ENCODE results near the gene FAM234A.

The FAM234A gene

DNA sequence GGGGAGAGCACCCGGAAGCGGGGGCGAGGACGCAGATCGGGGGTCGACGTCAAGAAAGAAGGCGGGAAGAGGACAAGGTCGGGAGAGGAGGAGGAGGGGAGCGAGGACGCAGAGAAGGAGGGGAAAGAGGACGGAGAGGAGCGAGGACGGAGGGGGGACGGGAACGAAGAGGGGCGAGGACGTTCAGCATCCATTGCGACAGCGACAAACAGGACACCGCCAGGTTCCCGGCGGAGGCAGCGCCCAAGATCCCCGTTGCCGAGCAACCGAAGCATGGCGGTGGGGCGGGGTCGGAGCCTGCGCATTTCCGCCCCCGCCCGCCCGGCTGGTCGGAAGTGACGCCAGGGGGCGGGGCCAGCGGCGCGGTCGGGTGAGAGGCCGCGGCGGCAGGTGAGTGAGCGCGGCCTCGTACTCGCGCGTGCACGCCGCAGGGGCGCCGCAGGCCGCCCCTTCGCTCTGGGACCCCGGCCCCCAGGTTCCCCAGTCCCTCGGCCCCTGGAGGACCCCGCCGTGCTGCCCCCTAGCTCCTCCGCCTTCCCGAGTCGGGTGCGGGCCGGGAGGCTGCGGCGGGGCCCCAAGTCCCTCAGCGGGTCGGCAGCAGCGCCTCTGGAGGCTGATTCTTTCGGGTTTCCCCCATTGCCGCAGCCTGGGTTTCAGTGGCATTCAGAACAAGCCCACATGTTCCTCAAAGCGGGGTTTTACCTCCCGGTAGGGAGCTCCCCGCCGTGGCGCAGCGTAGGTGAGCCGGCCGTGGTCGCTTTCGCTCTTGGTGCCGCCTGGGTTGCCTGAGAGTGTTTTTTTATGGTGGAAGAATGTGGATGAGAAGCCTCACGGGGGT, at the start of gene FAM234A:
FAM234A (plus strand) TSS at position 354 of the 838 bp plus-strand sequence. CDS start 19,593 bp downstream, outside the sequence.
- peak within 1 kb of the TSS; percentile 86 for H3K4me3 ChIP-seq (ENCODE audit: low read depth, low read length)
- 0 out of 2 replicates have a peak, but pooled peaks have one; percentile 44 for TF ChIP-seq MYC (IDR thresholded peaks at IDR 0.05; ENCODE audit: low read depth, low read length)
- peak; percentile 2; the same call in 1 of the 2 replicates for TF ChIP-seq MAX (IDR thresholded peaks at IDR 0.05; ENCODE audit: low read depth, low read length)
- TF ChIP-seq POLR2A (IDR thresholded peaks at IDR 0.05; ENCODE audit: extremely low read depth, insufficient read length): peak; percentile 75
- TF ChIP-seq, protein P1, sequence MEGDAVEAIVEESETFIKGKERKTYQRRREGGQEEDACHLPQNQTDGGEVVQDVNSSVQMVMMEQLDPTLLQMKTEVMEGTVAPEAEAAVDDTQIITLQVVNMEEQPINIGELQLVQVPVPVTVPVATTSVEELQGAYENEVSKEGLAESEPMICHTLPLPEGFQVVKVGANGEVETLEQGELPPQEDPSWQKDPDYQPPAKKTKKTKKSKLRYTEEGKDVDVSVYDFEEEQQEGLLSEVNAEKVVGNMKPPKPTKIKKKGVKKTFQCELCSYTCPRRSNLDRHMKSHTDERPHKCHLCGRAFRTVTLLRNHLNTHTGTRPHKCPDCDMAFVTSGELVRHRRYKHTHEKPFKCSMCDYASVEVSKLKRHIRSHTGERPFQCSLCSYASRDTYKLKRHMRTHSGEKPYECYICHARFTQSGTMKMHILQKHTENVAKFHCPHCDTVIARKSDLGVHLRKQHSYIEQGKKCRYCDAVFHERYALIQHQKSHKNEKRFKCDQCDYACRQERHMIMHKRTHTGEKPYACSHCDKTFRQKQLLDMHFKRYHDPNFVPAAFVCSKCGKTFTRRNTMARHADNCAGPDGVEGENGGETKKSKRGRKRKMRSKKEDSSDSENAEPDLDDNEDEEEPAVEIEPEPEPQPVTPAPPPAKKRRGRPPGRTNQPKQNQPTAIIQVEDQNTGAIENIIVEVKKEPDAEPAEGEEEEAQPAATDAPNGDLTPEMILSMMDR (IDR thresholded peaks at IDR 0.05; ENCODE audit: low read depth, low read length): peak; percentile 25
- DNase-seq (ENCODE audit: low read depth): peak; percentile 91

- no peak for DNase-seq (ENCODE audit: low read depth)
- H3K4me3 ChIP-seq (ENCODE audit: low read depth, low read length): no peak overlapping the region
- TF ChIP-seq MAX (IDR thresholded peaks at IDR 0.05; ENCODE audit: low read depth, low read length) (no peak), POLR2A (IDR thresholded peaks at IDR 0.05; ENCODE audit: extremely low read depth, insufficient read length) (no peak), MYC (IDR thresholded peaks at IDR 0.05; ENCODE audit: low read depth, low read length) (no peak)
- TF ChIP-seq, protein P1 (IDR thresholded peaks at IDR 0.05; ENCODE audit: low read depth, low read length): no peak
Measured at GRCh38 chr16:185213-185612, 49.4 kb upstream of the FAM234A start.

- DNase-seq (ENCODE audit: low read depth): no peak
- TF ChIP-seq MAX (IDR thresholded peaks at IDR 0.05; ENCODE audit: low read depth, low read length) (no peak), POLR2A (IDR thresholded peaks at IDR 0.05; ENCODE audit: extremely low read depth, insufficient read length) (no peak), MYC (IDR thresholded peaks at IDR 0.05; ENCODE audit: low read depth, low read length) (no peak)
- TF ChIP-seq, protein P1 (IDR thresholded peaks at IDR 0.05; ENCODE audit: low read depth, low read length): no peak
- no peak overlapping the region for H3K4me3 ChIP-seq (ENCODE audit: low read depth, low read length)
Measured at GRCh38 chr16:185691-186090, 48.9 kb upstream of the FAM234A start.

- TF ChIP-seq MYC (IDR thresholded peaks at IDR 0.05; ENCODE audit: low read depth, low read length) (no peak), MAX (IDR thresholded peaks at IDR 0.05; ENCODE audit: low read depth, low read length) (no peak), POLR2A (IDR thresholded peaks at IDR 0.05; ENCODE audit: extremely low read depth, insufficient read length) (no peak)
- TF ChIP-seq, protein P1 (IDR thresholded peaks at IDR 0.05; ENCODE audit: low read depth, low read length): no peak
- no peak overlapping the region for H3K4me3 ChIP-seq (ENCODE audit: low read depth, low read length)
- no peak for DNase-seq (ENCODE audit: low read depth)
Measured at GRCh38 chr16:187330-187729, 47.3 kb upstream of the FAM234A start.

DNA sequence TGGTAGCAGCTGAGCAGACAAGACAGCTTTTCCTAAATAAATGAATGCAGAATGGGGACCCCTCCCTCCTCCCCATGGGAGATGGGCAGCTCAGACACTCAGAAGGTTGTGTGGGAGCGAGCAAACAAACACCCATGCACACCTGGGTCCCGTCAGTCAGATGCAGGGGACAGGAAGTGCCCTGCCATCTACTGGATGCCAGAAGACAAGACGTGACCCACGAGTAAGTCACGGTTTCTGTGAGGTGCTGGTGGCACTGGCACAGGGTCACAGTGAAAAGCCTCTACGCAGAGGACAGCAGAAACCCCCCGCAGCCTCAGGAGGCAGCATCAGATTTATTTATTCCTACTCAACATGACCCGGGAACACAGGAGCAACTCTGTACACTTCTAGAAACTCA, 45.9 kb upstream of the FAM234A start:
- TF ChIP-seq, protein P1 (IDR thresholded peaks at IDR 0.05; ENCODE audit: low read depth, low read length): no peak
- TF ChIP-seq POLR2A (IDR thresholded peaks at IDR 0.05; ENCODE audit: extremely low read depth, insufficient read length) (no peak), MYC (IDR thresholded peaks at IDR 0.05; ENCODE audit: low read depth, low read length) (no peak), MAX (IDR thresholded peaks at IDR 0.05; ENCODE audit: low read depth, low read length) (no peak)
- peak; percentile 15 for DNase-seq (ENCODE audit: low read depth)
- H3K4me3 ChIP-seq (ENCODE audit: low read depth, low read length): no peak overlapping the region
